DND-41 (cell line): Measurements from ENCODE around the gene LASP1NB.

Experiments used
- ATAC-seq: fragments of 200-7000 bp; cut with Tn5 transposase; 3 replicates; pipeline ENCODE4 v1.9.1; 2021; ENCODE audit warnings: low read depth; ENCODE audit not compliant: insufficient read depth
- DNase-seq: peaks from one replicate; pipeline ENCODE4 v3.0.0-alpha.2; 2020
- H2AFZ ChIP-seq: 2 replicates; pipeline ENCODE4 v1.6.0; 2012; ENCODE audit warnings: low read depth, low read length
- H3K27ac ChIP-seq: 2 replicates; pipeline ENCODE4 v1.5.1; 2012; ENCODE audit warnings: low read length, inconsistent platforms
- H3K27me3 ChIP-seq: fragments of 200-600 bp; sonication (generic); 2 replicates; pipeline ENCODE4 v1.6.0; 2012; ENCODE audit warnings: low read length, mild to moderate bottlenecking, inconsistent platforms; ENCODE audit not compliant: insufficient read depth, poor library complexity
- H3K36me3 ChIP-seq: 2 replicates; pipeline ENCODE4 v1.5.1; 2012; ENCODE audit warnings: low read length, inconsistent platforms; ENCODE audit not compliant: insufficient read depth
- H3K4me1 ChIP-seq: 2 replicates; pipeline ENCODE4 v1.5.1; 2012; ENCODE audit warnings: mild to moderate bottlenecking, low read length; ENCODE audit not compliant: insufficient read depth
- H3K4me2 ChIP-seq: 2 replicates; pipeline ENCODE4 v1.6.0; 2012; ENCODE audit warnings: mild to moderate bottlenecking, moderate library complexity, low read length, inconsistent platforms; ENCODE audit not compliant: insufficient read depth
- H3K4me3 ChIP-seq, 2 experiments: fragments of 200-600 bp in 1 of 2; shearing (Covaris generic) in 1 of 2; 2 replicates each; pipeline ENCODE4 v1.5.1; 2012 to 2016; ENCODE audit warnings: inconsistent platforms in 2 of 2, low read length in 2 of 2, mild to moderate bottlenecking in 2 of 2, low read depth in 1 of 2, moderate library complexity in 1 of 2
- H3K79me2 ChIP-seq: 2 replicates; pipeline ENCODE4 v1.6.0; 2012; ENCODE audit warnings: low read length, inconsistent platforms; ENCODE audit not compliant: insufficient read depth
- H3K9ac ChIP-seq: 2 replicates; pipeline ENCODE4 v1.6.0; 2012; ENCODE audit warnings: low read depth, mild to moderate bottlenecking, inconsistent platforms, low read length, moderate library complexity
- H3K9me3 ChIP-seq: 2 replicates; pipeline ENCODE4 v1.5.1; 2012; ENCODE audit warnings: low read length, moderate library complexity, mild to moderate bottlenecking, inconsistent platforms; ENCODE audit not compliant: insufficient read depth, severe bottlenecking
- H4K20me1 ChIP-seq: 2 replicates; pipeline ENCODE4 v1.6.0; 2012; ENCODE audit warnings: low read length; ENCODE audit not compliant: insufficient read depth
- CTCF ChIP-seq: IDR thresholded peaks from 2 replicates; pipeline ENCODE4 v1.5.1; 2012; ENCODE audit warnings: borderline replicate concordance, low read length, moderate library complexity, mild to moderate bottlenecking; ENCODE audit not compliant: poor library complexity, severe bottlenecking; ENCODE audit errors: extremely low read depth
- EZH2 ChIP-seq: IDR thresholded peaks from 3 replicates; pipeline ENCODE4 v1.6.1; 2012; ENCODE audit warnings: borderline replicate concordance, low read depth, mild to moderate bottlenecking, moderate library complexity, low read length, inconsistent platforms; ENCODE audit not compliant: severe bottlenecking

The LASP1NB gene

DNA sequence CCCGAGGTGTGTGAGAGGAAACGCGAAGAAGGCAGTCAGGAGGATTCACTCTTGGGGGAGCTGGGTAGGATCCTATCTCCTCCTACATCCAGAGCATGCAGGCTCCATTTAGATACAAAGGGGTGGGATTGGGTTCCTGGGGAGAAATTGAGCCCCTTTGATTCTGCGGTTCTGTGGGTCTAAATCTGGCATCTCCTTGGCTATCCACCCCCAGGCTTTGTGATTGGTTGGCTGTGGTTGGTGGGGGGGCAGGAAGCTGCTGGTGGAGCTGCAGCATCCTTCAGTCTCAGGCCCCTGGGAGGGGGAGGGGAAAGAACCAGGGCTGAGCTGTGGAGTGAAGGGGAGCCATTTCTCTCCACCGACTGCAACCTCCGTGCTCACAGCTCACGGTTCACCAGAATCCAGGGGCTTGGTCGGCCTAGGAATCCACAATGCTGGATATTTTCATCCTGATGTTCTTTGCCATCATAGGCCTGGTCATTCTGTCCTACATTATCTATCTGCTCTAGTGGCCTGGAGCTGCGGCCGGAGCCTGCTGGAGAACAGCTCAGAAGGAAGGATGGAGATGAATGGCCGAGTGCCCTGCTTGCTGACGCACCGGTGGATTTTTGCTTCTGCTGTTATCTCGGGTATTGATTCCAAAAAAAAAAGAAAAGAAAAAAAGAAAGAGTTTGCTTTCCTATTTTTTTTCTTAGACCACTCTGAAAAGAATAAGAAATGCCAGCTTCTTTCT is at the start of gene LASP1NB:
TSS of gene LASP1NB (plus strand) at position 352 of the 733 bp plus-strand sequence.
- no peaks in the 10 kb centered on the region for H3K79me2 ChIP-seq
- peaks cover 14% of the 10 kb centered on the region for H3K4me1 ChIP-seq
- no peaks in the 10 kb centered on the region for H3K27me3 ChIP-seq
- H3K9ac ChIP-seq = no peak within 1 kb of the TSS
- no peak within 1 kb of the TSS for H2AFZ ChIP-seq
- H4K20me1 ChIP-seq = no peaks in the 10 kb centered on the region
- H3K9me3 ChIP-seq = no peaks in the 10 kb centered on the region
- no peak within 1 kb of the TSS for H3K27ac ChIP-seq
- peaks cover 3% of the 10 kb centered on the region; the same call in 1 of the 2 replicates for H3K36me3 ChIP-seq
- DNase-seq = peak; percentile 70
- TF ChIP-seq CTCF (no peak), EZH2 (no peak)
- H3K4me3 ChIP-seq = no peak within 1 kb of the TSS
- H3K4me2 ChIP-seq = no peak within 1 kb of the TSS; the same call in 1 of the 2 replicates
- ATAC-seq = peak; percentile 71

DNA sequence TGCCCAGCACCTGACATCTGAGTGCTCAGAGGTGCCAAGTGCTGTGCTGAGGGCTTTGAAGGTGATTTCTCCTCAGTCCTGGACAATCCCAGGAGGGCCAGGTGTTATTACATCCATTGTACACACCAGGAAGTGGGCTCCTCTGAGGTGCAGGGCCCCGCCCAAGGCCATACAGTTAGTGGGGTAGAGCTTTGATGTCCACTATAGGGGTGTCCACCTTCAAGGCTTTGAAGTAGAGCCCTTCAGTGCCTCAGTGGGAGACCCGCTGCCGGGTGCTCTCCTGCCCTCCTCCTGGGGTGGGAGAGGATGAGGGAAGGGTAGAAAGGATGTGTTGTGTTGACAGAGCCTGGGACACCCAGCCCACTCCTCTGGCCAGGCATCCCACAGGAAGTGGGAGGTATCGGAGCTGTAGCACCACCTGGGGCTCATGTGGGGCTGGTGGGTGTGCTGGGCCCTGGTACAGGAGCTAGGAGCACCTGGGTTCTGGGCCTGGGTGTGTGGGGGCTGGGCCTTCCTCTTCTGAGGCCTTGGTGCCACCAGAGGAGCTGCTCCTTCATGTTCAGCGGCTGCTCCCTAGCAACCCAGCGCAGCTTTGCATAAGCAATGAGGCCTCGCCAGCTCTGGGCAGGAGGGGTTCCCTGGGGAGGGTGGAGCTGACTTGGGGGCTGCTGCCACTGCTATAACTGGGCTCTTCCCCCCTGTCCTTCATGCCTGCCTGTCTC is 48.1 kb upstream of the LASP1NB start:
- Histone ChIP-seq H4K20me1 (peaks cover 72% of the 10 kb centered on the region), H3K9ac (no peak overlapping the region; the same call in 1 of the 2 replicates), H3K4me3 (no peak overlapping the region), H3K4me2 (0 out of 2 replicates have a peak overlapping the region, but pooled peaks have one; percentile 8), H3K4me1 (peaks cover 47% of the 10 kb centered on the region), H3K27ac (peak overlapping the region; percentile 25; the same call in 1 of the 2 replicates), H3K79me2 (peaks cover 90% of the 10 kb centered on the region), H3K36me3 (peaks cover 60% of the 10 kb centered on the region), H3K27me3 (no peaks in the 10 kb centered on the region), H2AFZ (no peak overlapping the region), H3K9me3 (no peaks in the 10 kb centered on the region)
- DNase-seq (peak; percentile 78), ATAC-seq (peak; percentile 88)
- no peak for TF ChIP-seq EZH2
- TF ChIP-seq CTCF = peak; percentile 12

GRCh38 chr17:38879878-38880665 is 45.3 kb upstream of the LASP1NB start:
- peaks cover 22% of the 10 kb centered on the region for H3K4me1 ChIP-seq
- H3K4me2 ChIP-seq = no peak overlapping the region
- ATAC-seq (no peak), DNase-seq (no peak)
- peaks cover 65% of the 10 kb centered on the region for H4K20me1 ChIP-seq
- no peaks in the 10 kb centered on the region for H3K9me3 ChIP-seq
- H3K27me3 ChIP-seq = no peaks in the 10 kb centered on the region
- H3K36me3 ChIP-seq = peaks cover 71% of the 10 kb centered on the region
- TF ChIP-seq CTCF = no peak
- no peak for TF ChIP-seq EZH2
- no peak overlapping the region for H2AFZ ChIP-seq
- H3K79me2 ChIP-seq = peaks cover 87% of the 10 kb centered on the region
- no peak overlapping the region for H3K4me3 ChIP-seq
- H3K9ac ChIP-seq = no peak overlapping the region
- peak overlapping the region; percentile 36 for H3K27ac ChIP-seq
